Trophoblast cell (in vitro differentiated cells and primary cell): ENCODE results near the gene ZNF705A.
"Not testable (repeated sequence)": the region's sequence is repeated elsewhere in the genome, so short reads cannot be mapped to it uniquely, and the experiment has no call there.

ENCODE experiments used
- DNase-seq, 2 donors: peaks; one replicate each; pipeline ENCODE4 v3.0.0-alpha.2; 2016
- H2AFZ ChIP-seq: 2 replicates; pipeline ENCODE4 v1.6.1; 2013; ENCODE audit warnings: low read length, moderate library complexity, mild to moderate bottlenecking; ENCODE audit not compliant: insufficient read depth, poor library complexity
- H2AK5ac ChIP-seq: 2 replicates; pipeline ENCODE4 v1.6.1; 2013; ENCODE audit warnings: mild to moderate bottlenecking, low read length
- H2BK120ac ChIP-seq: 2 replicates; pipeline ENCODE4 v1.6.1; 2013; ENCODE audit warnings: low read length, mild to moderate bottlenecking, moderate library complexity; ENCODE audit not compliant: insufficient read depth, poor library complexity
- H2BK12ac ChIP-seq: 2 replicates; pipeline ENCODE4 v1.6.1; 2013; ENCODE audit warnings: mild to moderate bottlenecking, low read length, moderate library complexity
- H2BK5ac ChIP-seq: 2 replicates; pipeline ENCODE4 v1.6.1; 2013; ENCODE audit warnings: low read length, low read depth, moderate library complexity, mild to moderate bottlenecking; ENCODE audit not compliant: poor library complexity
- H3K14ac ChIP-seq: 2 replicates; pipeline ENCODE4 v1.6.1; 2013; ENCODE audit warnings: mild to moderate bottlenecking, low read length
- H3K18ac ChIP-seq: 2 replicates; pipeline ENCODE4 v1.6.1; 2013; ENCODE audit warnings: mild to moderate bottlenecking, low read length
- H3K23ac ChIP-seq: 2 replicates; pipeline ENCODE4 v1.6.1; 2013; ENCODE audit warnings: low read length
- H3K27ac ChIP-seq: 2 replicates; pipeline ENCODE4 v1.5.1; 2013; ENCODE audit warnings: low read depth, mild to moderate bottlenecking, inconsistent platforms, low read length, moderate library complexity
- H3K27me3 ChIP-seq: 2 replicates; pipeline ENCODE4 v1.6.1; 2013; ENCODE audit warnings: inconsistent platforms, mild to moderate bottlenecking, low read length, moderate library complexity; ENCODE audit not compliant: insufficient read depth
- H3K36me3 ChIP-seq, 2 experiments: 1 replicate in 1 of 2; 2 replicates in 1 of 2; pipeline ENCODE4 v1.6.1; 2013; ENCODE audit warnings: low read length in 2 of 2, mild to moderate bottlenecking in 2 of 2, moderate library complexity in 1 of 2; ENCODE audit not compliant: insufficient read depth in 2 of 2, control insufficient read depth in 1 of 2
- H3K4ac ChIP-seq: 2 replicates; pipeline ENCODE4 v1.6.1; 2013; ENCODE audit warnings: low read depth, mild to moderate bottlenecking, low read length, moderate library complexity
- H3K4me1 ChIP-seq, 2 experiments: 1 replicate in 1 of 2; 2 replicates in 1 of 2; pipeline ENCODE4 v1.6.1; 2013; ENCODE audit warnings: low read length in 2 of 2, mild to moderate bottlenecking in 2 of 2, moderate library complexity in 1 of 2; ENCODE audit not compliant: insufficient read depth in 2 of 2, control insufficient read depth in 1 of 2
- H3K4me2 ChIP-seq: 2 replicates; pipeline ENCODE4 v1.6.1; 2013; ENCODE audit warnings: inconsistent platforms, mild to moderate bottlenecking, low read length, moderate library complexity
- H3K4me3 ChIP-seq: 2 replicates; pipeline ENCODE4 v1.5.1; 2013; ENCODE audit warnings: mild to moderate bottlenecking, low read depth, low read length, inconsistent platforms
- H3K79me1 ChIP-seq: one replicate; pipeline ENCODE4 v1.6.1; 2013; ENCODE audit warnings: low read length
- H3K79me2 ChIP-seq: 2 replicates; pipeline ENCODE4 v1.6.1; 2013; ENCODE audit warnings: low read length, mild to moderate bottlenecking; ENCODE audit not compliant: control insufficient read depth, insufficient read depth, poor library complexity
- H3K9ac ChIP-seq: 2 replicates; pipeline ENCODE4 v1.6.1; 2013; ENCODE audit warnings: mild to moderate bottlenecking, low read length
- H3K9me3 ChIP-seq: 2 replicates; pipeline ENCODE4 v1.6.1; 2013; ENCODE audit warnings: low read depth, mild to moderate bottlenecking, control low read depth, inconsistent platforms, low read length; ENCODE audit not compliant: insufficient read depth
- H4K12ac ChIP-seq: 2 replicates; pipeline ENCODE4 v1.6.1; 2013; ENCODE audit warnings: low read depth, mild to moderate bottlenecking, low read length, moderate library complexity
- H4K8ac ChIP-seq: 2 replicates; pipeline ENCODE4 v1.6.1; 2013; ENCODE audit warnings: low read depth, mild to moderate bottlenecking, low read length, moderate library complexity
- H4K91ac ChIP-seq: one replicate; pipeline ENCODE4 v1.6.1; 2013; ENCODE audit warnings: low read depth, mild to moderate bottlenecking, low read length, moderate library complexity
- WGBS: extraction: QIAGEN DNeasy Blood & Tissue Kit; methylation state at CpG from one replicate; pipeline ENCODE4 v1.1.7; 2013; ENCODE audit warnings: missing lambda C conversion rate; ENCODE audit not compliant: insufficient read length, insufficient coverage; ENCODE audit errors: extremely low coverage; 5-methylcytosine and 5-hydroxymethylcytosine counted together

Gene ZNF705A

GRCh38 chr12:8228607-8229006 is 71.8 kb downstream of the ZNF705A start:
- H3K27ac ChIP-seq, DNase-seq, H4K8ac ChIP-seq, H2AFZ ChIP-seq, H3K4me3 ChIP-seq, H3K4me1 ChIP-seq, H3K23ac ChIP-seq, H2BK5ac ChIP-seq, H4K12ac ChIP-seq, H3K79me1 ChIP-seq, H3K36me3 ChIP-seq, H3K79me2 ChIP-seq, H2AK5ac ChIP-seq, H2BK12ac ChIP-seq, H3K4me2 ChIP-seq, H3K4ac ChIP-seq, H3K27me3 ChIP-seq, H3K9me3 ChIP-seq, H2BK120ac ChIP-seq, H3K9ac ChIP-seq, H4K91ac ChIP-seq, H3K18ac ChIP-seq, H3K14ac ChIP-seq: not testable (repeated sequence)
- no CpG with 5 or more reads among the region's 11 CpGs for WGBS

DNA sequence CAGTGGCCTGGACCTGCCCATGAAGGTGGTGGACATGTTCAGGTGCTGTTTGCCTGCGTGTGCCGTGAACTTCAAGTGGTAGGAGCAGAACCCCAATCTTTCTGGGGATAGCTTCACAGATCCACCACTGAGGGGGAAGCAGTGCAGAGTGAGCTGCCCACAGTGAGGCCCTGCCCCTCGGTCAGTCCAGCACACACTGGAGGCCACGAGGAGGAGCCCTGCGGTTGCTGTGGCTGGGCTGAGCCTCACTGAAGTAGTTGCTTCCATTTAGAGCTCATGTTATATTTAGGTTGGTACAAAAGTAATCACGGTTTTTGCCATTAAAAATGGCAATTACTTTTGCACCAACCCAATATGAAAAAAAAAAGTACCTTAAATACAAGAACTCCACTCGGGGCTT is 72.7 kb downstream of the ZNF705A start:
- not testable (repeated sequence) for H3K4me3 ChIP-seq, H3K14ac ChIP-seq, H3K36me3 ChIP-seq, H3K4me2 ChIP-seq, H3K4ac ChIP-seq, H4K8ac ChIP-seq, H3K79me2 ChIP-seq, H3K9me3 ChIP-seq, H3K27ac ChIP-seq, DNase-seq, H2BK120ac ChIP-seq, H4K91ac ChIP-seq, H2AFZ ChIP-seq, H3K4me1 ChIP-seq, H4K12ac ChIP-seq, H2BK12ac ChIP-seq, H3K27me3 ChIP-seq, H2AK5ac ChIP-seq, H3K23ac ChIP-seq, H3K79me1 ChIP-seq, H3K9ac ChIP-seq, H3K18ac ChIP-seq, H2BK5ac ChIP-seq
- no CpG with 5 or more reads among the region's 7 CpGs for WGBS
